Ovary (tissue), 9 donors: ENCODE results near the gene PRELID3B. TPM values are rescaled to one million over a fixed set of nuclear protein-coding genes. Genes with fewer than 3 reads are reported as not detected.

Experiments
- DNase-seq, 5 donors: peaks; one replicate each; pipeline ENCODE4 v3.0.0-alpha.2; 2019 to 2020
- H3K27ac ChIP-seq, 2 donors: fragments of 200-600 bp; one replicate each; pipeline versions ENCODE4 v1.5.1 to v1.8.0; 2019 to 2022
- H3K27me3 ChIP-seq: fragments of 200-600 bp; one replicate; pipeline ENCODE4 v1.8.0; 2022
- H3K36me3 ChIP-seq: fragments of 200-600 bp; sonication (generic); one replicate; pipeline ENCODE4 v1.5.1; 2019
- H3K4me1 ChIP-seq: one replicate; pipeline ENCODE4 v1.8.1; 2013; ENCODE audit warnings: mild to moderate bottlenecking, moderate library complexity; ENCODE audit not compliant: insufficient read depth
- H3K4me3 ChIP-seq: fragments of 200-600 bp; sonication (generic); one replicate; pipeline ENCODE4 v1.5.1; 2017
- H3K9me3 ChIP-seq, 2 donors: fragments of 200-600 bp in 1 of 2; sonication (generic) in 1 of 2; one replicate each; pipeline versions ENCODE4 v1.5.1 to v1.8.1; 2013 to 2019; ENCODE audit warnings: mild to moderate bottlenecking in 1 of 2, moderate library complexity in 1 of 2
- CTCF ChIP-seq, 3 donors: fragments of 450-650 bp in 2 of 3; fragments of 200-600 bp in 1 of 3; IDR thresholded peaks; one replicate each; pipeline versions ENCODE4 v1.5.1 to v1.8.0; 2016 to 2022; ENCODE audit warnings: antibody characterized with exemption in 3 of 3, mild to moderate bottlenecking in 1 of 3
- EP300 ChIP-seq: sonication (generic); formaldehyde crosslinking; IDR thresholded peaks from one replicate; pipeline ENCODE4 v1.6.1; 2017; ENCODE audit warnings: antibody characterized with exemption
- POLR2A ChIP-seq: fragments of 450-650 bp; IDR thresholded peaks from one replicate; pipeline ENCODE4 v1.6.1; 2017; ENCODE audit warnings: antibody characterized with exemption, mild to moderate bottlenecking, moderate library complexity
- WGBS, 3 donors: extraction: QIAGEN DNeasy Blood & Tissue Kit in 1 of 3; methylation state at CpG; one replicate each; pipeline versions ENCODE4 v1.1.5 to v1.1.7; 2013 to 2017; 5-methylcytosine and 5-hydroxymethylcytosine counted together
- intact Hi-C, 4 donors: fragments of 100-400 bp; cut with DNase I; formaldehyde crosslinking; loops; one replicate each; pipeline versions ENCODE4 v1.11.0 to v1.15.1; 2022 to 2023
- polyA plus RNA-seq, 2 donors: library from polyadenylated mRNA; stranded (reverse); fragments of 200-250 nt in 1 of 2; fragments of 350-450 nt in 1 of 2; fragmentation: Illumina TruSeq in 1 of 2; extraction: RNeasy Lipid Tissue Mini Kit (QIAGEN cat#74804) in 1 of 2; gene quantifications; one replicate each; pipeline ENCODE4 v1.2.3, GENCODE V29; 2013 to 2014
- total RNA-seq, 7 donors: library from RNA; depleted of rRNA in 2 of 7; stranded (reverse); fragments of >200 nt in 2 of 7; fragmentation: NEBNext Ultra II Directional in 3 of 7; extraction: Animal tissue kit (Norgen Biotek cat#: 25700) in 3 of 7; gene quantifications; one replicate each; pipeline versions ENCODE4 v1.1.0 to v1.2.4, GENCODE V29; 2016 to 2023
- donor health status: DM: no; HTN: no; CAD: no; lungs with moderate emphysema.
- donor health status: DM: no; HTN: no; CAD: no.
- donor health status: Bipolar disorder and iron deficiency.
- donor health status: DM: yes; HTN: yes; CAD: no.
- donor health status: DM: no; HTN: no; CAD: no.
- donor health status: DM: yes; HTN: yes; CAD: no.

The PRELID3B gene
- total and polyA plus RNA-seq, 9 donors, result 16.8 to 40.8 (median 29.2) TPM

GRCh38 chr20:59004763-59005522 lies 37.6 kb downstream of the PRELID3B start:
- DNase-seq, result no peak
- Histone ChIP-seq H3K27ac (no peak overlapping the region), H3K4me3 (no peak overlapping the region), H3K27me3 (no peaks in the 10 kb centered on the region), H3K4me1 (peaks cover 10% of the 10 kb centered on the region), H3K36me3 (no peaks in the 10 kb centered on the region), H3K9me3 (no peaks in the 10 kb centered on the region)
- WGBS, 3 donors, result 65 to 71% (median 70%) methylated on average over 17 of the region's 17 CpGs
- TF ChIP-seq EP300, result no peak
- no peak for TF ChIP-seq POLR2A
- TF ChIP-seq CTCF (IDR thresholded peaks at IDR 0.05), result no peak
- intact Hi-C loops, result loop anchor here in 1 of 4 donors (10.0 kb wide), 1 partner anchor 110 kb away; no protein-coding TSS in a partner anchor

- no peak for TF ChIP-seq CTCF (IDR thresholded peaks at IDR 0.05)
- TF ChIP-seq EP300, result no peak
- no peak for TF ChIP-seq POLR2A
- intact Hi-C loops, result loop anchor here in 1 of 4 donors (10.0 kb wide), 1 partner anchor 110 kb away; no protein-coding TSS in a partner anchor
- WGBS, 3 donors, result 67 to 76% (median 74%) methylated on average over 4 of the region's 4 CpGs
- H3K4me1 ChIP-seq, result peaks cover 10% of the 10 kb centered on the region
- no peak for DNase-seq
- H3K36me3 ChIP-seq, result no peaks in the 10 kb centered on the region
- H3K9me3 ChIP-seq, result no peaks in the 10 kb centered on the region
- H3K4me3 ChIP-seq, result no peak overlapping the region
- no peaks in the 10 kb centered on the region for H3K27me3 ChIP-seq
- no peak overlapping the region for H3K27ac ChIP-seq
Measured at GRCh38 chr20:59004493-59004762, 38.2 kb downstream of the PRELID3B start.

GRCh38 chr20:59003836-59004492 lies 38.6 kb downstream of the PRELID3B start:
- Histone ChIP-seq H3K27ac (no peak overlapping the region), H3K27me3 (no peaks in the 10 kb centered on the region), H3K9me3 (no peaks in the 10 kb centered on the region), H3K4me1 (peaks cover 10% of the 10 kb centered on the region), H3K4me3 (no peak overlapping the region), H3K36me3 (no peaks in the 10 kb centered on the region)
- WGBS, 3 donors, result 84 to 85% (median 84%) methylated on average over 16 of the region's 16 CpGs
- intact Hi-C loops, result loop anchor here in 1 of 4 donors (10.0 kb wide), 1 partner anchor 109 kb away; no protein-coding TSS in a partner anchor
- TF ChIP-seq POLR2A, result no peak
- TF ChIP-seq CTCF (IDR thresholded peaks at IDR 0.05), result no peak
- TF ChIP-seq EP300, result no peak
- no peak for DNase-seq

- TF ChIP-seq POLR2A (no peak), CTCF (IDR thresholded peaks at IDR 0.05) (no peak), EP300 (no peak)
- no peaks in the 10 kb centered on the region for H3K9me3 ChIP-seq
- intact Hi-C loops, result loop anchor here in 1 of 4 donors (10.0 kb wide), 1 partner anchor 108 kb away; no protein-coding TSS in a partner anchor
- H3K27me3 ChIP-seq, result no peaks in the 10 kb centered on the region
- H3K27ac ChIP-seq, result no peak overlapping the region
- no peak for DNase-seq
- no peak overlapping the region for H3K4me3 ChIP-seq
- H3K4me1 ChIP-seq, result peaks cover 10% of the 10 kb centered on the region
- H3K36me3 ChIP-seq, result no peaks in the 10 kb centered on the region
- WGBS, 3 donors, result 84 to 86% (median 85%) methylated on average over 17 of the region's 17 CpGs
Measured at GRCh38 chr20:59002874-59003399, 39.6 kb downstream of the PRELID3B start.
